Endothelial cell (in vitro differentiated cells): Measurements from ENCODE around the gene FAM9C. TPM values are rescaled to one million over a fixed set of nuclear protein-coding genes. Genes with fewer than 3 reads are reported as not detected.

ENCODE experiments used
- DNase-seq: peaks from one replicate; pipeline ENCODE4 v3.0.0; 2021; ENCODE audit warnings: low spot score
- H3K27ac Mint-ChIP-seq: one replicate; pipeline ENCODE4 v1.8.0; 2021; ENCODE audit warnings: mixed read lengths, inconsistent platforms; ENCODE audit not compliant: unreplicated experiment
- H3K27me3 Mint-ChIP-seq: one replicate; pipeline ENCODE4 v1.8.0; 2021; ENCODE audit warnings: mild to moderate bottlenecking, moderate library complexity, mixed read lengths, inconsistent platforms; ENCODE audit not compliant: unreplicated experiment
- H3K36me3 Mint-ChIP-seq: one replicate; pipeline ENCODE4 v1.8.0; 2021; ENCODE audit warnings: mild to moderate bottlenecking, low read depth, mixed read lengths, inconsistent platforms; ENCODE audit not compliant: unreplicated experiment
- H3K4me1 Mint-ChIP-seq: one replicate; pipeline ENCODE4 v1.8.0; 2021; ENCODE audit warnings: mild to moderate bottlenecking, mixed read lengths, inconsistent platforms; ENCODE audit not compliant: unreplicated experiment
- H3K4me3 Mint-ChIP-seq: one replicate; pipeline ENCODE4 v1.8.0; 2021; ENCODE audit warnings: mild to moderate bottlenecking, mixed read lengths, inconsistent platforms; ENCODE audit not compliant: unreplicated experiment
- H3K9me3 Mint-ChIP-seq: one replicate; pipeline ENCODE4 v1.8.0; 2021; ENCODE audit warnings: mixed read lengths, inconsistent platforms; ENCODE audit not compliant: unreplicated experiment
- CTCF ChIP-seq: fragments of 200-600 bp; sonication (generic); IDR thresholded peaks from one replicate; pipeline ENCODE4 v1.5.0; 2021; ENCODE audit warnings: antibody characterized with exemption; ENCODE audit not compliant: unreplicated experiment
- total RNA-seq: library from RNA; stranded (reverse); fragmentation: NEBNext Ultra II Directional; extraction: Animal tissue kit (Norgen Biotek cat#: 25700); gene quantifications from one replicate; pipeline ENCODE4 v1.2.1, GENCODE V29; 2021; ENCODE audit not compliant: unreplicated experiment

FAM9C gene
- total RNA-seq, 1 donor from 2014 or later, result not detected

GRCh38 chrX:13010546-13010945 is 33.9 kb downstream of the FAM9C start:
- Mint-ChIP-seq H3K27me3 (no peaks in the 10 kb centered on the region), H3K36me3 (no peaks in the 10 kb centered on the region), H3K4me1 (peaks cover 26% of the 10 kb centered on the region), H3K9me3 (no peaks in the 10 kb centered on the region), H3K27ac (no peak overlapping the region), H3K4me3 (no peak overlapping the region)
- no peak for DNase-seq
- no peak for TF ChIP-seq CTCF

- Mint-ChIP-seq H3K9me3 (no peaks in the 10 kb centered on the region), H3K27me3 (no peaks in the 10 kb centered on the region), H3K4me1 (peaks cover 22% of the 10 kb centered on the region), H3K27ac (no peak overlapping the region), H3K36me3 (no peaks in the 10 kb centered on the region), H3K4me3 (no peak overlapping the region)
- no peak for DNase-seq
- no peak for TF ChIP-seq CTCF
These were observed 34.6 kb downstream of the FAM9C start for GRCh38 chrX:13009844-13010243.

- H3K4me1 Mint-ChIP-seq, result peaks cover 16% of the 10 kb centered on the region
- DNase-seq, result no peak
- H3K4me3 Mint-ChIP-seq, result no peak overlapping the region
- no peaks in the 10 kb centered on the region for H3K9me3 Mint-ChIP-seq
- H3K36me3 Mint-ChIP-seq, result no peaks in the 10 kb centered on the region
- no peaks in the 10 kb centered on the region for H3K27me3 Mint-ChIP-seq
- H3K27ac Mint-ChIP-seq, result no peak overlapping the region
- no peak for TF ChIP-seq CTCF
These were observed 35.1 kb downstream of the FAM9C start for GRCh38 chrX:13009273-13009672.

- DNase-seq, result no peak
- Mint-ChIP-seq H3K4me3 (no peak overlapping the region), H3K27ac (no peak overlapping the region), H3K4me1 (peaks cover 14% of the 10 kb centered on the region), H3K9me3 (no peaks in the 10 kb centered on the region), H3K27me3 (no peaks in the 10 kb centered on the region), H3K36me3 (no peaks in the 10 kb centered on the region)
- no peak for TF ChIP-seq CTCF
These were observed 35.6 kb downstream of the FAM9C start for GRCh38 chrX:13008851-13009250.

GRCh38 chrX:13008189-13008533 is 36.3 kb downstream of the FAM9C start:
- Mint-ChIP-seq H3K9me3 (no peaks in the 10 kb centered on the region), H3K27ac (no peak overlapping the region)

More at GRCh38 chrX:13008189-13008533, 36.3 kb downstream of the FAM9C start:
- no peaks in the 10 kb centered on the region for H3K27me3 Mint-ChIP-seq
- H3K36me3 Mint-ChIP-seq, result no peaks in the 10 kb centered on the region
- no peak for DNase-seq
- peaks cover 7% of the 10 kb centered on the region for H3K4me1 Mint-ChIP-seq
- no peak for TF ChIP-seq CTCF
- H3K4me3 Mint-ChIP-seq, result no peak overlapping the region
